NCI-H1436 treated with DMSO at 0.1 percent for 48 hours (cell line): Measurements from ENCODE around the gene FPR1.
"Not testable (repeated sequence)": the region's sequence is repeated elsewhere in the genome, so short reads cannot be mapped to it uniquely, and the experiment has no call there.

Experiments
- DNase-seq: peaks from one replicate; lab custom pipeline; 2025; lab: John Stamatoyannopoulos, UW

The FPR1 gene

DNA sequence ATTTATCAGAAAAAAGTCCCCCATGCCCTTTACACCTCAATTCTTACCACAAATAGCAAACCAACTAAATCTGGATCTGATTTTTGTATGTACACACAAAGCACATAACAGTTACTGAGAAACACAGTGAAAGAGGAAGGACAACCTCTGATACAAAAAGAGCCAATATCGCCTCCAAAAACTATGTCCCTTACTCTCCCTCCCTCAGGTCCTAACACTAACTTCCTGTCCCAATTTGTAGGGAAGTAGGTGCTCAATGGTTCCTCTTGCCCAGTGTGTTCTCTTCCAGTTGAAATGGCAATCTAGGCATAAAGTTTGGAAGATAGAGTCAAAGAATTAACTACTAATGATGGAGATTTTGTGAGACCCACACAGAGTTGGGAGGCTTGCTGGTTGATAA lies 27.5 kb upstream of the FPR1 start:
- DNase-seq, result no peak

- DNase-seq, result peak; percentile 39
These were observed 26.1 kb upstream of the FPR1 start for GRCh38 chr19:51777570-51778462.

DNA sequence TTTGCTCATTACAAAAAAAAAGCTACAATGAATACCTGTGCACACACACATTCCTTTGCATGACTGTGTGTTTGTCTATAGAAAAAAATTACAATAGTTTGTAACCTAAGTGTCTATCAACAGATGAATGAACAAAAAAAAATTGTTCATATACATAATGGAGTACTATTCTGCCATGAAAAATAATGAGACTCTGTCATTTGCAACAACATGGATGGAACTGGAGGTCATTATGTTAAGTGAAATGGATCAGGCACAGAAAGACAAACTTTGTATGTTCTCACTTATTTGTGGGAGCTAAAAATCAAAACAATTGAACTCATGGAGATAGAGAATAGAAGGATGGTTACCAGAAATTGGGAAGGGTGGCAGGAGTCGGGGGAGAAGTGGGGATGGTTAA lies 24.9 kb upstream of the FPR1 start:
- not testable (repeated sequence) for DNase-seq

DNA sequence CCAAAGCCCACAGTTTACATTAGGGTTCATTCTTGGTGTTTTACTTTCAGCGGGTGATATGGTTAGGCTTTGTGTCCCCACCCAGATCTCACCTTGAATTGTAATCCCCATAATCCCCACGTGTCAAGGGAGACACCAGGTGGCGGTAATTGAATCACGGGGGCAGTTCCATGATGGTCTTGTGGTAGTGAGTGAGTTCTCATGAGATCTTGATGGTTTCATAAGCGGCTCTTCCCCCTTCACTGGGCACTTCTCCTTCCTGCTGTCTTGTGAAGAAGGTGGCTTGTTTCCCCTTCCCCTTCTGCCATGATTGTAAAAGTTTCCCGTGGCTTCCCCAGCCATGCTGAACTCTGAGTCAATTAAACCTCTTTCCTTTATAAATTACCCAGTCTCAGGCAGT lies 21.3 kb upstream of the FPR1 start:
- no peak for DNase-seq

DNA sequence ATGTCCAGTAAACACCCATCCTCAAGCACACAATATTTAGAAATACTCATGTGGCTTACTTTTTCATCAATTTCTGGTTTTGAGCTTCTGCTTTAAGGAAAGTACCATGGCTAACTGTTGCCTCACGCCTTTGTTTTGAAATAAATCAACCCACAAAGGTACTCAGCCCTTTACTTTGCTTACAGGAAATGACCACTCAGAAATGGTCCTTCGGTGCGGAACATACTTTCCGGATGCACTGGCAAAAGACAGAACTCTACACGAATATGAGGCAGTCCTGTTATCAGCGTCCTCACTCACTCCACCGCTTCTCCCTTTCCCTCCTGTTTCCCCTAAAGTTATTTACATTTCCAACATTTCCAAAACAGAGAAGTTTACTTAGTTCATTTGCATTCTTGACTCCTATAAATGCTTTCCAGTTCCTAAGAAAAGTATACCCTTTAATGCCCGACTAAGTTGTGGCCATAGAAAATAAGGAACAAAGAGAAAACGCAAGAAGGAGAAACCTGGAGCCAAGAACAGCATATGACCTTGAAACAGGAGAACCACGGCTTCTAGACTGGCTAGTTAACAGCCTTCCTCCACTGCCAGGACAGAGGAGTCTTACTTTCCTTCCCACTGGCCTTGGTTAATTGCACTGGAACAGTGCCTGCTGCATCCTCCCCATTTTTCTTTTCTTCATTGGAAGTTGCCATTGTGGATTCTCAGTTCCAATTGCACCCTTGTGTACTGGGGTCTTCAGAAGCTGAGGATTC lies 19.9 kb upstream of the FPR1 start:
- no peak for DNase-seq

GRCh38 chr19:51766461-51766860 lies 14.8 kb upstream of the FPR1 start:
- DNase-seq, result no peak

- DNase-seq, result no peak
These were observed 13.4 kb upstream of the FPR1 start for GRCh38 chr19:51765086-51765485.

DNA sequence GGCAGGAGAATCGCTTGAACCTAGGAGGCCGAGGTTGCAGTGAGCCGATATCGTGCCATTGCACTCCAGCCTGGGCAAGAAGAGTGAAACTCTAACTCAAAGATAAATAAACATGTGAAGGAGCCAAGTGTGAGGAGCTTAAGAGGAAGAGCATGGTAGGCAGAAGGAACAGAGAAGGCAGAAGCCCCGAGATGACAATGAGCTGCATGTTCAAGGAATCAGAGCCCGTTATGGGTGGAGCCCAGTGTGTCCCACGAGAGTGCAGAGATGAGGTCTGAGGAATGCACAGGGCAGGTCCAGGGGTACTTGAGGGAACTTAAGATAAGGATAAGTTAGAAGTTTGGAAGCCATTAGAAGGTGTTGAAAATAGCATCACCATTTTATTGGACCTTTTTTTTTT lies 10.0 kb upstream of the FPR1 start:
- no peak for DNase-seq

- DNase-seq, result no peak
These were observed 9.1 kb upstream of the FPR1 start, which contains the start of gene FPR2 for GRCh38 chr19:51760697-51761356. Gene FPR2, plus strand, starts transcription at chr19:51761180. Its CDS starts 7,479 bp downstream, at chr19:51768659.

DNA sequence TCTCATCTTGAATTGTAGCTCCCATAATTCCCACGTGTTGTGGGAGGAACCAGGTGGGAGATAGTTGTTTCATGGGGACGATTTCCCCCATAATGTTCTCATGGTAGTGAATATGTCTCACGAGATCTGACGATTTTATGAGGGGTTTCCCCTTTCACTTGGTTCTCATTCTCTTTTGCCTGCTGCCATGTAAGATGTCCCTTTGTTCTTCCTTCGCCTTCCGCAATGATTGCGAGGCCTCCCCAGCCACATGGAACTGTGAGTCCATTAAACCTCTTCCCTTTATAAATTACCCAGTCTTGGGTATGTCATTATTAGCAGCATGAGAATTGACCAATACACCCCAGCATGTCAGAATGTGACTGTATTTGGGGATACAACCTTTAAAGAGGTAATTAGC lies 3.9 kb upstream of the FPR1 start:
- DNase-seq, result no peak

GRCh38 chr19:51754770-51755169 lies 3.1 kb upstream of the FPR1 start:
- no peak for DNase-seq

GRCh38 chr19:51754109-51754508 lies 2.4 kb upstream of the FPR1 start:
- DNase-seq, result no peak

DNA sequence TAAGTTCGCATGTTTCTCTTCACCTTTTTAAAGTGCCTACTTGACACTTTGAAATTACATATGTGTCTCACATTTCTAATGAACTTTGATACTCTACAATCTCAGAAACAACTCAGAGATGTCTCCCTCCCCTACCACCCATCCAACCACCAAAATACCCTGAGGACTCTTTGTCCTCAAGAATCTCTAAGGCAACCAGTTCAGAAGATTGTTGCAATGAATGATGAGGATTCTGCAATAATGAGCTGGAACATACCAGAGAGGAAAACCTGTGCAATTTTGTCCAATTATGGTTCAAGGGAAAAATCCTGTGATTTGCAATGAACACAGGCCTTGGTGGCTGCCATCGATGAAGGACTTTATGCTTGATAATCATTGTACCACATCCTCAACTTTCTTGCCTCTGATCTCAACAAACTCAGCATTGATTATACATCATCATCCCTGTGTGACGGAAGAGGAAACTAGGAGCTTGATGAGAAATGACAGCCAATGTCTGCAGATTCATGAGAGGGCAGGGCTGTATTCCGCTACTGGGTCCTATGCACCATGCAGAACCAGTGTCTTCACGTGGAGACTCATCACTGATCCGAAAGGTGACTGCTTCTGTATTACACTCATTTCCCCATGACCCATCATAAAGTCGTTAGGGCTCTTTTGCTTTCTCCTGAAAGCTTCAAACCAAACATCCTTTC lies 1.1 kb downstream of the FPR1 start:
- DNase-seq, result no peak

DNA sequence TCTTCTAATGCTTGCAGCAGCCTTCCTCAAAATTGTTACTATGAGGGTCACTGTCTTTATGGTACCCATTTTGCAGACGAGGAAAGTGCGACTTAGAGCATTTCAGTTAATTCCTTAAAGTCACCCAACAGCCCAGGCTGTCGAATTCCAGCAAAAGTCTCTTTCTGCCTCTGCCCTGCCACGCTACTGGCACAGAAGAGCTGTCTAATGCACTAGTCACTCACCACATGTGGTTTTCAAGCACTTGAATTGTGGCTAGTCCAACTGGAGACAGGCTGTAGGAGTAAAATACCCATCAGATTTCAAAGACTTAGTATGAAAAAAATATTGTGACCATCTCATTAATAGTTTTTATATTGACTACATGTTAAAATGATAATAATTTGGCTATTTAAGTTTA lies 1.7 kb downstream of the FPR1 start:
- DNase-seq, result no peak

- DNase-seq, result no peak
These were observed 4.9 kb downstream of the FPR1 start for GRCh38 chr19:51746731-51747130.

- no peak for DNase-seq
These were observed 8.3 kb downstream of the FPR1 start for GRCh38 chr19:51743405-51743804.

GRCh38 chr19:51742789-51743188 lies 8.9 kb downstream of the FPR1 start:
- no peak for DNase-seq

- no peak for DNase-seq
These were observed 11.3 kb downstream of the FPR1 start for GRCh38 chr19:51740356-51740755.

GRCh38 chr19:51739466-51740213 lies 12.0 kb downstream of the FPR1 start:
- no peak for DNase-seq

- DNase-seq, result not testable (repeated sequence)
These were observed 13.2 kb downstream of the FPR1 start for GRCh38 chr19:51738523-51738922.

DNA sequence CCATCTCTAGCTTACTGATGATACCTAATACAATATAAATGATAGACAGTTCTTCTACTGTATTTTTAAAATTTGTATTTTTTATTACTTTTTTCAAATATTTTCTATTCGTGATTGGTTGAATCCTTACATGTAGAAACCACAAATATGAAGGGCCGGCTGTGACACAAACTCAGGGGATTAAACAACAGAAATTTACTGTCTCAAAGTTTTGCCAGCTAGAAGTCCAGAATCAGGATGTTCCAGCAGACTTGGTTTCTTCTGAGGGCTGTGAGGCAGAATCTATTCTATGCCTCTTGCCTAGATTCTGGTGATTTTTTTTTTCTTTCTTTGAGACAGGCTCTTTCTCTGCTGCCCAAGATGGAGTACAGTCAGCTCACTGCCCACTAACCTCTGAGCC lies 13.8 kb downstream of the FPR1 start:
- DNase-seq, result no peak
